ENCODE results near the gene ZBTB7B.

Gene ZBTB7B

DNA sequence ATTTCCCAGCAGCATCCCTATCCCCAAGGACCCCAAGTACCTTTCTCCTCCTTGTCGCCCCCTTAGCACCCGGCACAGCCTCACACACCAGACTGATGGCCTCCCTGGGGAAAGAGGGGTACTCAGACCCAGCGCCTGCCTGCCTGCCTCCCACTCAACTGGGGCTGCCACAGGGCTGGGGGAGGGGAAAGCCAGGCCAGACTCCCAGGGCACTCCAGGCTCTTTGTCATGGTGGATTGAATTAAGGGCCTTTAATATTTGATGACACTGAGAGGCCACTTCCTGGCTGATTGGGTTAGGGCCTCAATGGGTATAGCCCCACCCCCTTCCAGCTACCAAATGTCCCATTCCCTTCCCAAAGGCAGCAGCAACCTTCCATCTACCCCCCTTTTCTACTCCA, 33.9 kb upstream of the ZBTB7B start:
- TF ChIP-seq FOXP2 (optimal IDR thresholded peaks at IDR 0.05; ENCODE audit: borderline replicate concordance, extremely low read depth, extremely low read length, insufficient read depth) (no peak), POLR2AphosphoS5 (IDR thresholded peaks at IDR 0.05; ENCODE audit: low read depth, low read length) (no peak), TAF1 (IDR thresholded peaks at IDR 0.05; ENCODE audit: borderline replicate concordance, insufficient read depth, low read length) (0 out of 2 replicates have a peak, but pooled peaks have one; percentile 21)
- TF ChIP-seq, protein P1, sequence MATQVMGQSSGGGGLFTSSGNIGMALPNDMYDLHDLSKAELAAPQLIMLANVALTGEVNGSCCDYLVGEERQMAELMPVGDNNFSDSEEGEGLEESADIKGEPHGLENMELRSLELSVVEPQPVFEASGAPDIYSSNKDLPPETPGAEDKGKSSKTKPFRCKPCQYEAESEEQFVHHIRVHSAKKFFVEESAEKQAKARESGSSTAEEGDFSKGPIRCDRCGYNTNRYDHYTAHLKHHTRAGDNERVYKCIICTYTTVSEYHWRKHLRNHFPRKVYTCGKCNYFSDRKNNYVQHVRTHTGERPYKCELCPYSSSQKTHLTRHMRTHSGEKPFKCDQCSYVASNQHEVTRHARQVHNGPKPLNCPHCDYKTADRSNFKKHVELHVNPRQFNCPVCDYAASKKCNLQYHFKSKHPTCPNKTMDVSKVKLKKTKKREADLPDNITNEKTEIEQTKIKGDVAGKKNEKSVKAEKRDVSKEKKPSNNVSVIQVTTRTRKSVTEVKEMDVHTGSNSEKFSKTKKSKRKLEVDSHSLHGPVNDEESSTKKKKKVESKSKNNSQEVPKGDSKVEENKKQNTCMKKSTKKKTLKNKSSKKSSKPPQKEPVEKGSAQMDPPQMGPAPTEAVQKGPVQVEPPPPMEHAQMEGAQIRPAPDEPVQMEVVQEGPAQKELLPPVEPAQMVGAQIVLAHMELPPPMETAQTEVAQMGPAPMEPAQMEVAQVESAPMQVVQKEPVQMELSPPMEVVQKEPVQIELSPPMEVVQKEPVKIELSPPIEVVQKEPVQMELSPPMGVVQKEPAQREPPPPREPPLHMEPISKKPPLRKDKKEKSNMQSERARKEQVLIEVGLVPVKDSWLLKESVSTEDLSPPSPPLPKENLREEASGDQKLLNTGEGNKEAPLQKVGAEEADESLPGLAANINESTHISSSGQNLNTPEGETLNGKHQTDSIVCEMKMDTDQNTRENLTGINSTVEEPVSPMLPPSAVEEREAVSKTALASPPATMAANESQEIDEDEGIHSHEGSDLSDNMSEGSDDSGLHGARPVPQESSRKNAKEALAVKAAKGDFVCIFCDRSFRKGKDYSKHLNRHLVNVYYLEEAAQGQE (IDR thresholded peaks at IDR 0.05; ENCODE audit: insufficient read depth in 1 of 2, low read depth in 2 of 2, low read length in 2 of 2) = no peak

DNA sequence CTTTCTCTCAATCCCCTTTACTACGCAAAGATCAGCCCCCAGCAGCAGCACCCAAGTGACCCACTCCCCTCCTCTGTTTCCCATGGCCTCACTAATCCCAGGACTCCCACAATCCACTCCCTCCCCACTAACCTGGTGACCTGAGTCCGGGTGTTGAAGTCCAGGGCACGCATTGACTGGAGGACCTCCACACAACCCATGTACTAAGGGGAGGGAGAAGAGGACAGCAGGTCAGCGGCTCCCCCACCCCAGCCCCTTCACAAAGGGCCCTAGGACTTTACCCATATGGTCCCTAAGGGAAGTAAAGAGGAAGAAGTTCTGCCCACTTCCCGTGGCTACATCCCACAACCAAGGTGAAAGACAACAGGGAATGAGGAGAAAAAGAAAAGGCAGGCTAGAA, 33.4 kb upstream of the ZBTB7B start:
- TF ChIP-seq SIN3A (IDR thresholded peaks at IDR 0.05; ENCODE audit: borderline replicate concordance, insufficient read depth, low read length) = no peak

DNA sequence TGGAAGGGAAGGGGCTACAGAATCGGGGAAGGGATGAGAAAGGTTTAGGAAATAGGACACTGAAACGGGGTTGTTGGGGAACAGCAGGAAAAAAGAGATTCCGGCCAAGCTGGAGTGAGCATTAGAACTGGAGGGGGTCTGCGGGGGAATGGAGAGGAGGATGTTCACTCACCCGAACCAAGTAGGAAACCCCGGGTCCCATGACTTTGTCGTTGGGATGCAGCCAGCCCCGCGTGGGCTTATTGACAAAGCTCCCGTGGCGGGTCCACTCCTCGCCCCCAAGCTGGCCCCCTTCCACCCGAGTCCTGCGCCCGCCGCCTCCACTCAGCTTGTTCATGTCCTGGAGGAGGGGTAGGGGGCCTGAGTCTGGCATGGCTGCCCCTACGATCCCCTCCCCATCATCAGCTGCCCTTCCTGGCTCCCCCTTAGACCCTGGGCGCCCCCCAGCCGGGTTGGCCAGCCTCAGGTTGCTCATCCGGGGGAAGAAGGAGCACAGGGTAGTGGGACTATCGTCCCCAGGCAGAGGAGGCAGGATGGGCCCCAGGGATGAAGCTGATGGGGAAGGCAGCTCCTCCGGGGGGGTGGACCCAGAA, 32.6 kb upstream of the ZBTB7B start:
- no peak for TF ChIP-seq SIN3A (IDR thresholded peaks at IDR 0.05; ENCODE audit: borderline replicate concordance, insufficient read depth, low read length)
- TF ChIP-seq, protein P1 (IDR thresholded peaks at IDR 0.05; ENCODE audit: insufficient read depth in 1 of 2, low read depth in 2 of 2, low read length in 2 of 2) = no peak
- TF ChIP-seq TAF1 (IDR thresholded peaks at IDR 0.05; ENCODE audit: borderline replicate concordance, insufficient read depth, low read length) = no peak
- TF ChIP-seq POLR2AphosphoS5 (IDR thresholded peaks at IDR 0.05; ENCODE audit: low read depth, low read length) = no peak
- no peak for TF ChIP-seq FOXP2 (optimal IDR thresholded peaks at IDR 0.05; ENCODE audit: borderline replicate concordance, extremely low read depth, extremely low read length, insufficient read depth)

DNA sequence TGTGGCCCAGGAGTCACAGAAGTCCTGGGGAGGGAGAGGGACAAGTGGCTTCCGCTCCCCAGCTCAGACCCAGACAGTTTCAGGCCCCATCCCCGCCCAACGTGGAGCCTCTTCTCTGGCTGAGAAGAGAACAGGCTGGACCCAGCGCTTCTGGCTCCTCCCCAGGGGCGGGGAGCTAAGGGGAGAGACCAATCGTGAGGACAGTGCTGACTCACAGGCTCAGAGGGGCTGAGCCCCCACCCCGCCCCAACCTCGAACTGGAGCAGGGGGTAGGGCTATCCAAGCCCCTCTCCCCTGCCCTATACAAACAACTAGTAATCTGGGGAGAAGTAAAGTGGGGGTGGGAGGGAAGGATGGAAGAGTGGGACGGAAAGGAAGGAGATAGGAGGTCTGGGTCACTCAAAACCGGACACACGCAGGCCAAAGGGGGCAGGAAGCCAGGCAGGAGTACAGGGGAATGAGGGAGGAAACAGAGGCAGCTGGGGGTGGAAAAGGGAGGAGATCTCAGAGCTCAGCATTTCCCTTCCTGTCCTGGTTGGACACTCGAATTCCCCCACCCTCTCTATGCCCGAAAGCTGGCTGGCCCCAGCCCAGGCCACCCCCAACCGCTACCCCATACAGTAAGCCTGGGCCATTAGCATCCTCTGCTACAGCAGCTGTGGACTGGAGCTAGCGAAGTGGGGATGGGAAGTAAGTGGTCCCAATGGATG, 31.8 kb upstream of the ZBTB7B start, which contains the start of gene SHC1:
Gene SHC1 (minus strand): TSS at position 117 of the 710 bp plus-strand sequence. CDS start 221 bp downstream, outside the sequence.
- TF ChIP-seq POLR2AphosphoS5 (IDR thresholded peaks at IDR 0.05; ENCODE audit: low read depth, low read length) = peak; percentile 90
- TF ChIP-seq TAF1 (IDR thresholded peaks at IDR 0.05; ENCODE audit: borderline replicate concordance, insufficient read depth, low read length) = peak; percentile 94
- TF ChIP-seq FOXP2 (optimal IDR thresholded peaks at IDR 0.05; ENCODE audit: borderline replicate concordance, extremely low read depth, extremely low read length, insufficient read depth) = no peak
- TF ChIP-seq, protein P1 (IDR thresholded peaks at IDR 0.05; ENCODE audit: insufficient read depth in 1 of 2, low read depth in 2 of 2, low read length in 2 of 2) = no peak; a peak in 2 of 4 replicates
- peak; percentile 44; the same call in 1 of the 2 replicates for TF ChIP-seq SIN3A (IDR thresholded peaks at IDR 0.05; ENCODE audit: borderline replicate concordance, insufficient read depth, low read length)

DNA sequence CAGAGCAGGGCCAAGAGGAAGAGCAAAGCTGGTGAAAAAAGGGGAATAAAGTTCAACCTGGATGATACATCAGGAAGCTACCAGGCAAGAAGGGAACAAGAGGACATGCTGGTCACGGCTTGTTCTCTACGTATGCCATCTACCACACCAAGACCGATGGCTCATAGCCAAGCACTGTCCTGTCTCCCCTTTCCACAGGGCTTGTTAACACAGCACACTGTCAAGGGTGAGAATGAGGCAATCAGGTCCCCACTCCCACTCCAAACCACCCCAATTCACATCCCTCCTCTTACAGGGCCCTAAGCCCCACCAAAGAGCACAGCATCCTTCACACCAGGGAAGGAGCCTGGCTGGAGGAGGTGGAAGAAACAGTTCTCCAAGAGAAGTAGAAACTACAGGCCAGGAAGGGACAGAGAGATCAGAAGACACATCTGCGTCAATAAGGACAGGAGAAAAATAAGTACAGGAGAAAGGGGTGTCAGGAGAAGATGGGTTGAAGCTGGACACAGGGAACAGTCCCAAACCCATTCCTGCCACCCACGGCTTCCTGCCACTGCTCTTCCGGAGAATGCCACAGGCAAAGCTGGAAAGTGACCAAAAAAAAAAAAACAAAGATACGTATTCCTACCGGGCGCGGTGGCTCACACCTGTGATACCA, 31.1 kb upstream of the ZBTB7B start:
- TF ChIP-seq POLR2AphosphoS5 (IDR thresholded peaks at IDR 0.05; ENCODE audit: low read depth, low read length) (no peak), SIN3A (IDR thresholded peaks at IDR 0.05; ENCODE audit: borderline replicate concordance, insufficient read depth, low read length) (no peak), TAF1 (IDR thresholded peaks at IDR 0.05; ENCODE audit: borderline replicate concordance, insufficient read depth, low read length) (no peak), FOXP2 (optimal IDR thresholded peaks at IDR 0.05; ENCODE audit: borderline replicate concordance, extremely low read depth, extremely low read length, insufficient read depth) (no peak)
- TF ChIP-seq, protein P1 (IDR thresholded peaks at IDR 0.05; ENCODE audit: insufficient read depth in 1 of 2, low read depth in 2 of 2, low read length in 2 of 2) = no peak
